ENCODE measurements around the gene ANKRD13A.

- no peak for TF ChIP-seq CTCF (IDR thresholded peaks at IDR 0.05)
- no peak for TF ChIP-seq POLR2A (IDR thresholded peaks at IDR 0.05)
Measured at GRCh38 chr12:110071504-110071903, 72.3 kb downstream of the ANKRD13A start.
